HG02840 (cell line): ENCODE results near the gene SKI.
"Not testable (repeated sequence)": the region's sequence is repeated elsewhere in the genome, so short reads cannot be mapped to it uniquely, and the experiment has no call there.

Source experiments
- ATAC-seq: cut with Tn5 transposase; IDR thresholded peaks from one replicate; pipeline ENCODE4 v1.9.1; 2021; ENCODE audit warnings: mild to moderate bottlenecking, moderate library complexity, moderate number of reproducible peaks; ENCODE audit not compliant: unreplicated experiment, low FRiP score

The SKI gene

GRCh38 chr1:2330519-2331199, 102.5 kb downstream of the SKI start:
- ATAC-seq = no peak

- no peak for ATAC-seq
These were observed 103.1 kb downstream of the SKI start for GRCh38 chr1:2331200-2331544.

GRCh38 chr1:2331580-2331979, 103.5 kb downstream of the SKI start:
- not testable (repeated sequence) for ATAC-seq

- ATAC-seq = no peak
These were observed 106.2 kb downstream of the SKI start for GRCh38 chr1:2334366-2334765.

GRCh38 chr1:2334883-2335534, 106.9 kb downstream of the SKI start:
- no peak for ATAC-seq

GRCh38 chr1:2335721-2336455, 107.8 kb downstream of the SKI start:
- ATAC-seq = no peak

GRCh38 chr1:2336499-2336898, 108.4 kb downstream of the SKI start:
- ATAC-seq = no peak

- no peak for ATAC-seq
These were observed 109.0 kb downstream of the SKI start for GRCh38 chr1:2337081-2337480.

- no peak for ATAC-seq
These were observed 109.4 kb downstream of the SKI start for GRCh38 chr1:2337501-2337900.

GRCh38 chr1:2339206-2340085, 111.3 kb downstream of the SKI start:
- no peak for ATAC-seq

- no peak for ATAC-seq
These were observed 112.2 kb downstream of the SKI start for GRCh38 chr1:2340086-2340917.

GRCh38 chr1:2340918-2341254, 112.8 kb downstream of the SKI start:
- ATAC-seq = no peak

GRCh38 chr1:2341706-2342383, 113.7 kb downstream of the SKI start:
- no peak for ATAC-seq

- no peak for ATAC-seq
These were observed 114.4 kb downstream of the SKI start for GRCh38 chr1:2342384-2343022.

GRCh38 chr1:2343023-2343935, 115.2 kb downstream of the SKI start:
- ATAC-seq = no peak

- ATAC-seq = no peak
These were observed 116.1 kb downstream of the SKI start for GRCh38 chr1:2344121-2344681.

GRCh38 chr1:2344744-2345296, 116.7 kb downstream of the SKI start:
- ATAC-seq = no peak
